NCI-H2029 (cell line): ENCODE data around the gene PEAK3.

Source experiments
- DNase-seq: peaks from one replicate; lab custom pipeline; 2025; lab: John Stamatoyannopoulos, UW

The PEAK3 gene

DNA sequence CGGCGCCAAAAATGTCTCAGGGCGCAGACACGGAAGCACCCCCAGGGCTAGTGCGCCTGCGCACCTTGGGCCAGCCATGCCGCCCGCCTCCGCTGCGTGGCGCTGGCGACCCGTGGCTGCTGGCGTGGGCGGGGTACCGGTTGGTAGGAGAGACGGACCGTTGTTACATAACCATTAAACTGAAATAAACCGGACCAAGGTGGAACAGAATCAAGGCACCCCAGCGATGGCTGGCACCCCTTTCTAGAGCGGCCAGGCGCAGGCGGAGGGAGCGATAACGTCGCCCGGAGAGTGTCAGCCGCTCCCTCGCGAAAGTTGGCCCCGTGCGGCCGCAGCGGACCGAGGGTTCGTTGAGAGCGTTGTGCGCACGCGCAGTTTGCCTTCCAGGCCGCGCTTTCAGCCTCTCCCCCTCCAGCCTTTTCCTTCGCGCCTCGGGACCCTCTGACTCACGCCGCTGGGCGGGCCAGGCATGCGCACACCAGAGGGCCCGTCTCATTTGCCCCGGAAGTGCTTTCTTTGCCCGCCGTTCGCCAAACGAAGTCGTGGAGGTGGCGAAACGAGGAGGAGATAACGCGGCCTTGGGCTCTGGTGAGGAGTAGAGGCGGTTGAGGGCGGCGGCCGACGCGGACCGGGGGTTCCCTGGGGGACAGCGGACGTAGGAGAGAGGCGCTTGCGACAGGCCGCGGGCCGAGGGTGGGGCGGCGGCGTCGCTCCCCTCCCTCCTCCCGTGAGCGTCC is 45.5 kb downstream of the PEAK3 start, which contains the start of the genes PLEKHJ1 and SF3A2:
PLEKHJ1 (minus strand) TSS at position 16 of the 737 bp plus-strand sequence. CDS start 81 bp downstream, outside the sequence.
SF3A2 (plus strand) TSS at position 511 of the 737 bp plus-strand sequence. CDS start 6,595 bp downstream, outside the sequence.
- DNase-seq, result peak; percentile 96

DNA sequence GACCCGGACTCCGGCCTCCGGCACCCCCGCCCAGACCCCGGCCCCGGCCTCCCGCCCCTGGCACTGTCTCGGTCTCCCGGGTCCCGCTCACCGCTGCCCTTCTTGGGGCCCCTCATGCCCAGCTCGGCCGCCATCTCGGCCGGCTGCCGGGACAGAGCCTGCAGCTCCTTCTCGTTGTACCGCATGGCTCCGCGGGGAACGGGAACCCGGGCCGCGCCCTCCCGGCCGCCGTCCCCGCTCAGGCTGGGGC is 46.0 kb downstream of the PEAK3 start:
- no peak for DNase-seq

DNA sequence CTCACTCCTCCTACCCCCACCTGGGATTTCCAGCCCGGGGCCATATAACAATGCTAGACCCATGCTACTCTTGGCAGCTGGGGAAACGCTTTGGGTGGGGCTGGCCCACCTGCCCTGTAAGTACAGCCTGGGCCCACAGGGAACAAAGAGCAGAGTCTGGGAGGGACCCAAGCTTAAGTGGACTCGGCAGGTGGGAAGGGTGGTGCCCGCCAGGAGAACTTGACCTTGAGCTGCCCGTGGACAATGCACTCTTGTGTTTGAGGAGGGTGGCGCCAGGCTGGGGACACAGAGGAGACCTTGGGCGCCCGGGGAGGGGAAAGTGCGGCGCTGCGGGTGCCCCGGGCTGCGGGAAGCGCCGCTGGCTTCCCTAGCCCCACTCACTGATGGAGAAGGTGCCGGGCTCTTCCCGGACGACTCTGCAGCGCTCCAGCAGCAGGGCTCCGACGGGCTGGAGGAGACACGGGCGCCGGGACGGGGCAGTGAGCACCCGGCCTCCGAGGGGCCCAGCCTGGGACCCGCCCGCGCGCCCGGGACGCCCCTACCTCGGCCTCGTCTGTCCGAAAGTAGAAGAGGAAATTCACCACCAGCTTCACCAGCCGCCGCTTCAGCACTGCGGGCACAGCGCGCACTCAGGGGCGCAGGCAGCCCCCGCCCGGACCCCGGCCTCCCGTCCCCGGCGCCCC is 46.5 kb downstream of the PEAK3 start:
- DNase-seq, result peak; percentile 89

DNA sequence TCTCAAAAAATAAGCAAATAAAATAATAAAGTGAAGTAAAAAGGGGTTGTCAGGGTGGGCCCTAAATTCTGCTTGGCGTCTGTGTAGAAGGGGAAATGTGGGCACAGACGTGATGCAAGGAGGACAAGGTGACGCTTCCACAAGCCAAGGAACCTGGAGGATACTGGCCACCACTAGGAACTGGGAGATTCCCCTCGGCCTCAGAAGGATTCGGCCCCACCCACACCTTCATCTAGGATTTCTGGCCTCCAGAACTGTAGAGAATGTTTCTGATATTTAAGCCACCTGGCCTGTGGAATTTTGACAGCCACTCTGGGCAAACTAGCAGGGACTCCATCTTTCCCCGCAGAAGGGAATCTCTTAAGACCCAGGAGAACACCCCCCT is 47.0 kb downstream of the PEAK3 start:
- DNase-seq, result peak; percentile 66

DNA sequence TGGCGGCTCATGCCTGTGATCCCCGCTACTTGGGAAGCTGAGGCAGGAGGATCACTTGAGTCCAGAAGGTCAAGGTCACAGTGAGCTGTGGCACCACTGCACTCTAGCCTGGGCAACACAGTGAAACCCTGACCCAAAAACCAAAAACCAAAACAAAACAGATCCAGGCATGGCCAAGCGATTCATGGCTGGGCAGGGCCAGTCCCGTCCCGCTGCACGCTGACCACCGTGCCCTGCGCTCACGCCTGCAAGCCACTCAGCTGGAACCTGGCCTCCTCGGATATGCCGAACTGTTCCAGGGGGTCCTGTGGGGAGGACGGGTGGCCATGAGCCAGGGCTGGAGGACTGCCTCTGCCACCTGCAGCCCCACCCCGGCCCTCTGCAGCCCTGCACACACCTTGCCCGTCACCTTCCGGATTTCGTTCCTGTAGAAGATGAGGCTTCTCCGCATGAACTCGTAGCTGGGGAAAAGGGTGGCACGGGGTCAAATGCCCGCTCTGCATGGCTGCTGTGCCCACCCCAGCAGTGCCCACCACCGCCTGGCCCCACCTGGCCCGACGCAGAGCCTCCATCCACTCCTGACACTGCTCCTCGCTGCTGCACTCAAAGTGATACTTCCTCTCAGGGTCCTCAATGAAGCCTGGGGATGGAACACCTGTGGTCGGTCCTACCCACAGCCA is 48.2 kb downstream of the PEAK3 start:
- DNase-seq, result no peak

DNA sequence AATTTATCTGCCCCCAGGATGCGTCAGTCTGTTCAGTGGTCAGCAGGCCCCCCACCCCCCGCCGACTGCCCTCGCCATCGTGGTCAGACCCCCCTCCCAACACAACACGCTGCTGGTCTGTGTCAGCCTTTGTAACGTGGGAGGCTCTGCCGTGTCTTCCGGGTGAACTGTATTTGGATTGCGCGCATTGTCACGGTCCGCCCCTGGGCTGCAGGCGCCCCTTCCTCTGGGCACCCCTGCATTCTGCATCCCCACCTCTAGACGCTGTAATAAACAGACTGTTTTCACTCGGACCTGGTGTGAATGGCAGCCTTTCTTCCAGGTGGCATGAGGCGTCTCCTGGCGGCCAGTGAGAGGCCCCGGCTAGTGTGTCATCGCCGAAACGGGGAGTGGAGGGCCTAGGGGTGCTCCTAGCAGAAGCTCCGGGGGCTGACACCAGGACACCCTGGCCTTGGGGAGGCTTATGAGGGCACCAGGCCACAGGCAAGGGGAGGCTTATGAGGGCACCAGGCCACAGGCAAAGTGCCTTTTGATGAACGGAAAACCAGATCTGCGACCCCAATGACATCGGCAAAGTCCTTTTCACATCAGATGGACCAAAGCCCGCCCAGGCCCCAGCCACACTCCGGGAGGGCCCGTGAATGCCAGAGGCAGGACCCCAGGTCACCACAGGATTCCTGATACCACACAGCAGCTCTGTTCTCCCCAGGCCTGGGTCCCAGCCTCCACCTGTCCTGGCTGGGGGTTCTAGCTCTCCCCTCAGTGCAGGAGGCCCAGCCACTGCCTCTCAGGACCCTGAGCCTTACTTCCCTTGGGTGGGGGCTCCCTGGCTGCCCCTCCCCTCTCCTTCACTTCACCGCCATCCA is 49.5 kb downstream of the PEAK3 start:
- no peak for DNase-seq

DNA sequence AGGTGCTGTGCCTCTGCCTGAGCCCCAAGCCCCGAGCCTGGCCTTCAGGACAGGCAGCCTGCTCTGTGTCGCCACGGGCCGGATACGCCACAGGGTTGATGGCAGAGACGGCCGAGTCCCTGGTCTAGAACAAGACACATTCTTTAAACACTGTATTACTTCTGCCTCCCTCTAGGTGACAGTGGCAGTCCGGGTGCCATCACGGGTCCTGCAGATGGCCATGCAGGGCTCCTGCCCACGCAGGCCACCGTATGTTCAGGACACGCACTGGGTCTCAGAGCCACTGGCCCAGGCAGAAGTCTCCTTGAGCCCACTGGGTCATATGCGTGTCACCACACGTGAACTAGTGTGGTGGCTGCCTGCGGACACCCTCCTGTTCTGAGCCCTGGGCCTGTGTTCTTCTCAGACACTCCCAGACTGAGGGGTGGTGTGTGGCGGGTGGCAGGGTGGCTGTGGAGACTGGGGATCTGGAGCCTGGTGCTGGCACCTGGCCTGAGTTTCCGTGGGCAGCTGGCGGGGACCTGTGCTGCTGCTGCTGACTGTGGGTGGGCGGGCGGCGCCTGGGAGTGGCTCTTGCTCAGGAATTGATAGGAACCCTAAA is 50.3 kb downstream of the PEAK3 start:
- no peak for DNase-seq

DNA sequence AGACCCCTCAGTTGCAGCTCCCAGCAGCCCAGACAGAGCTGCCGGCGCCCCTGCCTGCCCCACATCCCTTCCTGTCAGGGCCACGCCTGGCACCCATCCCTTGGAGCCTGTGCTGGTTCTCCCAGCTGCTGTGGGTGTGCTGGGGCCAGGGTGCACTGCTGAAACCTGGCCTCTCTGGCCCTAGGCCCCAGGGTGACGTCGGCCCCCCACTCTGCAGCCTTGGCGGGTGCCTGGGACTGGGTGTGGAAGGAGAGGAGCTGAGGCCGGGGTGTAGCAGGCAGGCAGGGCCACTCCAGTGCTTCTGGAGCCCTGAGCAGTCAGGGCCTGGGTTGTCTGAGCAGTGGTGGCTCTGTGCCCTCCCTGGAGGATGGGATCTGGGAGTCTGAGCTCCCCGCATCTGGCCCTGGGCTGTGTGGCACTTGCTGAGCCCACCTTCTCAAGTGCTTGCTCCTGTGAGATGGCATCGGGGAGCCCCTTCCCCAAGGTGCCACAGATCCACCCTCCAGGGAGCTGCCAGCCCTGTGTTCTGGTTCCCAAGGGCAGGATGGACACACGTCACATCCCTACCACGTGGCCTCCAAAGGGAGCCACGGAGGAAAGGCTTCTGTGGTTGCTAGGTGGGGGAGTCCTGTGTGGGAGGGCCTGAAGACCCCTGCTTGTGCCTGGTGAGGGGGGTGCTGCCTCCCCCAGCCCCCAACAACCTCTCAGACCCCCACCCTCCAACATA is 51.0 kb downstream of the PEAK3 start:
- DNase-seq, result no peak

DNA sequence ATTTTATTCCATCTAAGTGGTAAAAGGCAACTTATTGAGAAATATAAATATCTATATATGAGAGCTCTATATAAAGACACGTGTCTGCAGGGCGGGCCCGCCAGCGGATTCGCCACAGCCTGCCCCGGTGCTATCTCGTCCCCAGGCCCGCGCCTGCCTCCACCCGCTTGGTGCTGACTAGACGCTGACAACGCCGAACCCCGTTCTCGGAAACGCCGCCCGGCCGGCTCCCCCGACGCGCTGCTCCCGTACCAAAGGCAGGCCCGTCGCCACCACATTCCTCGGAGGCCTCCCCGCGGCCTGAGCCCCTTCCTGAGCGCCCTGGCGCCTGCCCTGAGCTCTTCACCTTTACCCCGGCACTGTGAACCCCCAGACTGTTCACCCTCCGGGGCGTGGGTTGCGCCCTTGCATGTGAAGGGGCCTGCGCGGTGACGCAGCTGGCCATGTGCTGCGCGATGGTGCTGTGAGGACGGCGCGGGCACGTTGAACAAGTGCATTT is 51.9 kb downstream of the PEAK3 start:
- DNase-seq, result no peak

DNA sequence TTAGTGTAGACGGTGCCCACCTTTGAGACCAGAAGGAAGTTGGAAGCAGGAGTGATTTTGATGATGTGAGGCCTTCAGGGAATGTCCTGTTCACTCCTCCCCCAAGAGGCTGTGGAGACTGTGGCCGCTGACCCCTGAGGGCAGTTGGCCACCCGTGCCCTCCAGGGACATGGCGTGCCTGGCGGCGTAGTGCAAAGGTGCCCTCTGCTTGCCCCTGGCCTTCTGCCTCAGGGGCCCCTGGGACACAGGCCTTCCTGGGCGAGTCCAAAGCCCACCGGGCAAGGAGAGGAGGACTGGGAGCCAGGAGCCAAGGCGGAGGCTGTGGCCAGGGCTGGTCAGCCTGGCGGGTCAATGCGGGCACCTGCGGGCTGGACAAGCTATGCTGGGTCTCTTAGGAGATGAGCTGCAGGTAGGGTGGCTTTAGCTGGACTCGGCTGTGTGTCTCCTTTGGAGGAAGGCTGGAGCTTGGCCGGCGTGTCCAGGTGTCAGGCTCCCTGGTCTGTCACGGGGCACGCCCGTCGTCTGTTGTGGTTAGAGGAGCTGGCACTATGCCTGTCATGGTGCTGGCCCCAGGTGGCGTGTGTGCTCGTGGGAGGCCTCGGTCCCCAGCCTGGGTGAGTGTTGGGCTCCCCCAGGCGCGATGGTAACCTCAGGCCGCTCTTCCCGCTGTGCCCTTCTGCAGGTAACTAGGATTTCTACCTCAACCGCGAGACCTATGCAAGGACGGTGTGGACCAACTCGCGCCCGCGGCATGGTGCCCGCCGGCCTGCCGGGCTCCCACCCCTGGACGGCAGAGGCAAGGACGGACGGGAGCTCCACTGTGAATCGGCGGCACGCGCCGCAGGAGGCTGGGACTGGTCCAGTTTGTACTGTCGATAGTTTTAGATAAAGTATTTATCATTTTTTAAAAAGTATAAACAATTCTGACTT is 52.6 kb downstream of the PEAK3 start:
- DNase-seq, result no peak

DNA sequence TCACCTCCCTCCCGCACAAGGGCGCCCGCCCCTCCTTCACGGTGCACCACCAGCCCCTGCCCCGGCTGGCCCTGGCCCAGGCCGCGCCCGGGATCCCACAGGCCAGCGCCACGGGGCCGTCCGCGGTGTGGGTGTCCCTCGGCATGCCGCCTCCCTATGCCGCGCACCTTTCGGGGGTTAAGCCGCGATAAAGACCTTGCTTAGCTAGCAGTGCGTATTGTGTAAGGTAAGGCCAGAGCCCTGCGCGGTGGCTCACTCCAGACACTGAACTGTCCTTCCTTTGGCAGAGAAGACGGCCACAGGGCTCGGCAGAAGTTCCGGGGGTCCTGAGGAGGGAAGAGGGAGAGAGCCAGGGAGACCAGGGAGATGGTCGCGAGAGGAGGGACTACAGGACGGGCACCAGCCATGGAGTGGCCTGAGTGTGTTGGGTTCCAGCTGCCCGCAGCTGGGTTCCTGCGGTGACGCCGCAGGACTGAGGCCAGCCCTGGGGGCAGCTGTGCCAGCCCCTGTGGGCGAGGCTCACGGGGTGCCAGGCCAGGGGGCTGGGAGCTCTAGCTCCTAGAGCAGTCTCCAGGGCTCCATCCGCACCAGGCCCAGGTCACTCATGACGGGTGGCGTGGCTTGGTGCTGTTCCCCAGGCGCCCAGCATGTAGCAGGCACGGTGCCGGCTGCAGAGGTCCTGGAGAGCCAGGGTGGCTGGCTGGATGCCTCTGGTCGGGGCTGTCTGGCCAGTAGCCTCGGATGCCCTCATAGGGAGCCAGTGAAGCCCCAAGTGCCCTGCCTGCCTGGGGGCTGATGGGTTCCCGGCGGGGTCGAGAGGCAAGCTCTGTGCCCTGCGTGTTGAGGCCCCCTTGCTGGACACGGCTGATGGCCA is 53.6 kb downstream of the PEAK3 start:
- no peak for DNase-seq

DNA sequence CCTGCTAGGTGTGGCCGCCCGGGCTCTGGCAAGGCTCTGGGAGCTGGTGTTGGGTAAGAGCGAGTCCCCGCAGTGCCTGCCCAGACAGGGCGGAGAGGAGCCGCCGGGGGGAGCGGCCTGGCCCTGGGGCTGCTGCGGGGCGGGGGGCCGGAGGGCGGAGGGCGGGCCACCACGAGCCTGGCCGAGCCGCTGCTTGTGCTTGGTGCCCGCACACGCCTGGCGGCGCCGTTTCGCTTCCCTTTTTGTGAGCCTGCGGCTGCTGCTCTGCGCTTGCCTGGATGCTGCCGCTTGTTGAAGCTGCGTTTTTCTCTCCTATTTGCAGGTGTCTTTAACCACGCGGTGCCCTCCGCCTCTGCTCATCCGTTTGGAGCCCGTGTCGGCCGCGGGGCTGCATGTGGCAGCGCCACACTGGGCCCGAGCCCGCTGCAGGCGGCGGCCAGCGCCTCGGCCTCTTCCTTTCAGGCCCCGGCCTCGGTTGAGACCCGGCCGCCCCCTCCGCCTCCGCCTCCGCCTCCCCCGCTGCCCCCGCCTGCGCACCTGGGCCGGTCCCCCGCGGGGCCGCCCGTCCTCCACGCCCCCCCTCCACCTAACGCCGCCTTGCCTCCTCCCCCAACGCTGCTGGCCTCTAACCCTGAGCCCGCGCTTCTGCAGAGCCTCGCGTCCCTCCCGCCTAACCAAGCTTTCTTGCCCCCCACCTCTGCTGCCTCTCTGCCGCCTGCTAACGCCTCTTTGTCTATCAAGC is 54.4 kb downstream of the PEAK3 start:
- DNase-seq, result no peak

DNA sequence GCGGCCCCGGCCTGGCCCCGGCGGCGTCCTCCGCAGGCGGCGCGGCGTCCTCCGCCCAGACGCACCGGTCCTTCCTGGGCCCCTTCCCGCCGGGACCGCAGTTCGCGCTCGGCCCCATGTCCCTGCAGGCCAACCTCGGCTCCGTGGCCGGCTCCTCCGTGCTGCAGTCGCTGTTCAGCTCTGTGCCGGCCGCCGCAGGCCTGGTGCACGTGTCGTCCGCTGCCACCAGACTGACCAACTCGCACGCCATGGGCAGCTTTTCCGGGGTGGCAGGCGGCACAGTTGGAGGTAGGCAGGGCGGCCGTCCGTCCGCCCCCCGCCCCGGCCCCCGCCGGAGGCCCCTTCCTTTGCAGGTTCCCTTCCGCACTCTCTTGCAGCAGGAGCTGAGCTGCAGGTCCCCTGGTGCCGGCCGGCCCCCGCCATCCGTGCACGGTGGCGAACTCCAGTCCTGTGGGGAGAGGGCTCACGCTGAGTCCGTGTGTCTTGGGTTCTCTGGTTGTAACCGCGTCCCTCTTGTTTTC is 55.1 kb downstream of the PEAK3 start:
- no peak for DNase-seq

DNA sequence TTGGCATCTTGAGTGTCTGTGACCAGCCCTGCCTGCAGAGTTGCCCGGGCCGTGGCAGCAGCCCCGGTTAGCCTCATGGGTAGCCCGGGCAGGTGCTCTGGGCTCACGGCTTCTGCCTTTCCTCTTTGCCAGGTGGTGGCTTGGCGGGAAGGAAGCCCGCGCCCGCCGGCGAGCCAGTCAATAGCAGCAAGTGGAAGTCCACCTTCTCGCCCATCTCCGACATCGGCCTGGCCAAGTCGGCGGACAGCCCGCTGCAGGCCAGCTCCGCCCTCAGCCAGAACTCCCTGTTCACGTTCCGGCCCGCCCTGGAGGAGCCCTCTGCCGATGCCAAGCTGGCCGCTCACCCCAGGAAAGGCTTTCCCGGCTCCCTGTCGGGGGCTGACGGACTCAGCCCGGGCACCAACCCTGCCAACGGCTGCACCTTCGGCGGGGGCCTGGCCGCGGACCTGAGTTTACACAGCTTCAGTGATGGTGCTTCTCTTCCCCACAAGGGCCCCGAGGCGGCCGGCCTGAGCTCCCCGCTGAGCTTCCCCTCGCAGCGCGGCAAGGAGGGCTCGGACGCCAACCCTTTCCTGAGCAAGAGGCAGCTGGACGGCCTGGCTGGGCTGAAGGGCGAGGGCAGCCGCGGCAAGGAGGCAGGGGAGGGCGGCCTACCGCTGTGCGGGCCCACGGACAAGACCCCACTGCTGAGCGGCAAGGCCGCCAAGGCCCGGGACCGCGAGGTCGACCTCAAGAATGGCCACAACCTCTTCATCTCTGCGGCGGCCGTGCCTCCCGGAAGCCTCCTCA is 55.7 kb downstream of the PEAK3 start:
- DNase-seq, result no peak

DNA sequence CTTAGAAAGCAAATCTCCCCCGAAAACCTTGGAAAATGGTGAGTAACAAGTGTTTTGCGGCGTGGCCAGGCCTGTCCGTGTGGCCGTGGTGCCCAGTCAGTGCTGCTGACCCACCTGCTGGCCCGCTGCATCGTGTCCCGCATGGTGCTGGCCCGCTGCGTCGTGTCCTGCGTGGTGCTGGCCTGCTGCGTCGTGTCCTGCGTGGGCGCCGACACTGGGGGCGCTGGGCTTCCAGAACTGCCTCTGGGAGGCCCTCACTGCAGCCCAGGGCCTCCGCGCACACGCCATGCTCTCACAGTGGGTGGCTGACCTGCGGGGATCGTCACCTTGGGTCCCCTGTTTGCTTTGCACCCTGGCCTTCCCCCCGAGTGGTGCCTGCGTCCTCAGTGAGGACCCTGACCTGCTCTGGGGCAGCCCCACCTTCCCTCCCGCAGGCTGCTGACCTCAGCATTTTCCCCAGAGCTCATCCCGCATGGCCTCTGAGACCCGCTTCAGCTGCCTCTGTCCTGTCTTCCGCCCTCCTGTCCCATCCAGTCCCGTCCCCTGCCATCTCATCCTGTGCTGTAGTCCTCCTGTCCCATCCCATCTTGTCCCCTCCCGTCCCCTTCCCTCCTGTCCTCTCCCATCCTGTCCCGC is 56.4 kb downstream of the PEAK3 start:
- DNase-seq, result no peak

DNA sequence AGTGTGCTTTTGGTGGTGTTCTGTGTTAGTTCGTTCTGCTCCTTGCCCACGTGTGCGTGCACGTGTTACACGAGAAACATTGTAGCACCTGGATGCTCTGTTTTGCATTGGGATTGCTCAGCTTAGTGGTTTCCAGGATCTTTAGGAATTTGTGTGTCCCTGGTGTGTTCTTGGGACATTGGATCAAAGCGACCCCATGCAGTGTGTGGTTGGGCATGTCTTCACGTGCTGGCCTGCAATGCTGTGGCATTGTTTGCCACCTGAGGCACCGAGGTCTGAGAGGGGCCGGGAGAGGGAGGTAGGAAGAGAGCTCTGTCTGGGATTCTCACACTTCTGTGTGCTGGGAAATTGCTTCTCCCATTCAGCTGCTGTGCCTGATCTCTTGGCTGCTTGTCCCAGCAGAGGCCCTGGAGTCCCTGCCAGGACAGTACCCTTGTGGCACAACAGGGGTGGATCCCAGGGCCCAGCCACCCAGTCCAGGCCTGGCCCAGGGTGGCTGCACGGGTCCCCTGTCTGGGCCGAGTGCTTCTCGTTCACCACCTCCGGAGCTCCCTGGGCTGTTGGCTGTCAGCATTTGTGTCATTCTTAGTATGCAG is 57.1 kb downstream of the PEAK3 start:
- no peak for DNase-seq
